Heart left ventricle (tissue), 16 donors: ENCODE data around the gene ACKR3. TPM values are rescaled to one million over a fixed set of nuclear protein-coding genes. Genes with fewer than 3 reads are reported as not detected.

Experiments
- ATAC-seq, 4 donors: fragments of 200-7000 bp; cut with Tn5 transposase; one replicate each; pipeline ENCODE4 v1.9.1; 2020 to 2022; ENCODE audit warnings: moderate library complexity in 4 of 4, mild to moderate bottlenecking in 3 of 4, moderate number of reproducible peaks in 1 of 4
- DNase-seq, 5 donors: peaks; one replicate each; pipeline ENCODE4 v3.0.0-alpha.2; 2020
- H3K27ac ChIP-seq, 12 donors: fragments of 200-600 bp; sonication (generic) in 4 of 12; one replicate each; pipeline versions ENCODE4 v1.5.0 to v1.8.0; 2016 to 2022; ENCODE audit warnings: mild to moderate bottlenecking in 2 of 12
- H3K27me3 ChIP-seq, 9 donors: fragments of 200-600 bp; sonication (generic) in 2 of 9; one replicate each; pipeline versions ENCODE4 v1.5.1 to v1.8.0; 2016 to 2022; ENCODE audit warnings: mild to moderate bottlenecking in 3 of 9
- H3K36me3 ChIP-seq, 9 donors: fragments of 200-600 bp; sonication (generic) in 2 of 9; one replicate each; pipeline versions ENCODE4 v1.5.0 to v1.8.0; 2018 to 2022; ENCODE audit warnings: mild to moderate bottlenecking in 2 of 9
- H3K4me1 ChIP-seq, 12 donors: fragments of 200-600 bp; sonication (generic) in 4 of 12; one replicate each; pipeline versions ENCODE4 v1.5.0 to v1.8.0; 2016 to 2022; ENCODE audit warnings: mild to moderate bottlenecking in 3 of 12
- H3K4me3 ChIP-seq, 12 donors: fragments of 200-600 bp; sonication (generic) in 4 of 12; one replicate each; pipeline versions ENCODE4 v1.5.0 to v1.8.0; 2017 to 2022; ENCODE audit warnings: mild to moderate bottlenecking in 9 of 12, moderate library complexity in 4 of 12
- H3K9me3 ChIP-seq, 12 donors: fragments of 200-600 bp; sonication (generic) in 4 of 12; one replicate each; pipeline versions ENCODE4 v1.5.0 to v1.8.0; 2016 to 2022; ENCODE audit warnings: mild to moderate bottlenecking in 1 of 12
- POLR2A ChIP-seq, 2 donors: fragments of 450-650 bp; IDR thresholded peaks; one replicate each; pipeline ENCODE4 v1.6.1; 2017; ENCODE audit warnings: antibody characterized with exemption in 2 of 2, mild to moderate bottlenecking in 2 of 2, moderate library complexity in 2 of 2
- WGBS, 4 donors: extraction: QIAGEN DNeasy Blood & Tissue Kit in 2 of 4; methylation state at CpG; one replicate each; pipeline versions ENCODE4 v1.1.5 to v1.1.7; 2013 to 2018; 5-methylcytosine and 5-hydroxymethylcytosine counted together
- intact Hi-C, 10 donors: fragments of 100-400 bp; cut with DNase I; formaldehyde crosslinking; loops; one replicate each; pipeline versions ENCODE4 v1.11.1 to v1.14.2; 2022
- polyA plus RNA-seq, 2 donors: library from polyadenylated mRNA; stranded (reverse); fragments of 200-250 nt; gene quantifications; one replicate each; pipeline ENCODE4 v1.2.3, GENCODE V29; 2013
- total RNA-seq, 9 donors: library from RNA; depleted of rRNA in 2 of 9; stranded (reverse); fragments of >200 nt in 2 of 9; fragmentation: NEBNext Ultra II Directional in 3 of 9; extraction: Animal tissue kit (Norgen Biotek cat#: 25700) in 3 of 9; gene quantifications; one replicate each; pipeline versions ENCODE4 v1.1.0 to v1.2.4, GENCODE V29; 2016 to 2023
- TF ChIP-seq, protein P1 (sequence below), 12 donors: fragments of 200-600 bp; sonication (generic) in 4 of 12; IDR thresholded peaks; one replicate each; pipeline versions ENCODE4 v1.5.0 to v1.8.0; 2018 to 2022; ENCODE audit warnings: antibody characterized with exemption in 12 of 12, mild to moderate bottlenecking in 5 of 12
- donor health status: ischemic (EF 13 %, LVEDD 7.1; RV severe dilation, severe dysfunction).
- donor health status: healthy with polysubstance abuse.
- donor health status: DM: no; HTN: yes; CAD: no.
- donor health status: DM: no; HTN: no; CAD: no.
- donor health status: ischemic (EF 25% LVEDD 6.9; RV normal size, moderate dysfunction).
- donor health status: ischemic (EF 25% LVEDD 5.7; RV mildly dilated, moderate dysfunction).
- donor health status: healthy.
- donor health status: DM: yes; HTN: yes; CAD: no.
- donor health status: ischemic (EF 35%, LVEDD 5.7; RV mildly dilated, moderate dysfunction).
- donor health status: nonischemic (EF 11% LVEDD 7.7; RV severe dilation, severe dysfunction).
- donor health status: DM: yes; HTN: yes; CAD: no.
- donor health status: PGD.
- donor health status: ischemic (EF 29% LVEDD 5.4; RV normal size, mild dysfunction).
- donor health status: nonischemic (EF 23%, LVEDD 6.1; RV moderate dilation, normal function).

The ACKR3 gene
- total and polyA plus RNA-seq, 11 donors, result 12.8 to 56.3 (median 29.8) TPM

DNA sequence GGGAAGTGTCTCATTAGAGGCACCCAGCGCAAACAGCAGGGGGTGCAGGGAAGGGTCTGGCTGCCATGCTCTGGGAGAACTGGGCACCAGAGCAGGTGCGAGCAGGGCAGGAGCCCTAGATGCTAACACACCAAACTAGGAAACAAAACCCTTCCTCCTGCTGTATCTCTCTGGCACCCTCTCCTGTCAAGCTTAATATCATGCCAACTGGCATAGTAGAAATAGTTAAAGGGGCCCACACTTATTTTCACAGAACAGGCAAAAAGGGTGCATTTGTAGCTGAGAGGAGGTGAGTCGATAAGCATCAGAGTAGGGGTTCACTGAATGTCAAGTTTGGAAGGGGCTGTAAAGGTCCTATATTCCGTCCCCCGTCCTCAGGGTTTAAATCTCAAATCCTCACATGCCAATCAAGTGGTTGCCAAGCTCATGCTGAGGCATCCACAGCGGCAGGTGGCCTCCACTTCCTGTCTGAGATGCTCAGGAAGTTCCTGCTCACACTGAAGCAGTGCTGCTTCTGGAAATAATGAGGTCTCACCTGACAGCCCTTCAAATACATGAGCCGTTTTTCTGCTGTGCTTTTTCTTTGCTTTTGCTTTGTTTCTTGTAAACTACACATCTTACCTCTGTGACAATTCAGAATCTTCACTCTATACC is 14.9 kb upstream of the ACKR3 start:
- no peaks in the 10 kb centered on the region for H3K27me3 ChIP-seq
- TF ChIP-seq POLR2A (IDR thresholded peaks at IDR 0.05), result no peak
- TF ChIP-seq, protein P1, sequence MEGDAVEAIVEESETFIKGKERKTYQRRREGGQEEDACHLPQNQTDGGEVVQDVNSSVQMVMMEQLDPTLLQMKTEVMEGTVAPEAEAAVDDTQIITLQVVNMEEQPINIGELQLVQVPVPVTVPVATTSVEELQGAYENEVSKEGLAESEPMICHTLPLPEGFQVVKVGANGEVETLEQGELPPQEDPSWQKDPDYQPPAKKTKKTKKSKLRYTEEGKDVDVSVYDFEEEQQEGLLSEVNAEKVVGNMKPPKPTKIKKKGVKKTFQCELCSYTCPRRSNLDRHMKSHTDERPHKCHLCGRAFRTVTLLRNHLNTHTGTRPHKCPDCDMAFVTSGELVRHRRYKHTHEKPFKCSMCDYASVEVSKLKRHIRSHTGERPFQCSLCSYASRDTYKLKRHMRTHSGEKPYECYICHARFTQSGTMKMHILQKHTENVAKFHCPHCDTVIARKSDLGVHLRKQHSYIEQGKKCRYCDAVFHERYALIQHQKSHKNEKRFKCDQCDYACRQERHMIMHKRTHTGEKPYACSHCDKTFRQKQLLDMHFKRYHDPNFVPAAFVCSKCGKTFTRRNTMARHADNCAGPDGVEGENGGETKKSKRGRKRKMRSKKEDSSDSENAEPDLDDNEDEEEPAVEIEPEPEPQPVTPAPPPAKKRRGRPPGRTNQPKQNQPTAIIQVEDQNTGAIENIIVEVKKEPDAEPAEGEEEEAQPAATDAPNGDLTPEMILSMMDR (IDR thresholded peaks at IDR 0.05), result no peak
- H3K4me3 ChIP-seq, result no peak overlapping the region
- ATAC-seq (no peak), DNase-seq (no peak)
- WGBS, 4 donors, result 82 to 86% (median 86%) methylated on average over 7 of the region's 7 CpGs
- peaks cover 0 to 6% (median 0%) of the 10 kb centered on the region in 12 donors for H3K4me1 ChIP-seq
- no peak overlapping the region for H3K27ac ChIP-seq
- intact Hi-C loops, result no loop called here
- H3K9me3 ChIP-seq, result peaks cover 0 to 9% (median 0%) of the 10 kb centered on the region in 12 donors
- no peaks in the 10 kb centered on the region for H3K36me3 ChIP-seq

DNA sequence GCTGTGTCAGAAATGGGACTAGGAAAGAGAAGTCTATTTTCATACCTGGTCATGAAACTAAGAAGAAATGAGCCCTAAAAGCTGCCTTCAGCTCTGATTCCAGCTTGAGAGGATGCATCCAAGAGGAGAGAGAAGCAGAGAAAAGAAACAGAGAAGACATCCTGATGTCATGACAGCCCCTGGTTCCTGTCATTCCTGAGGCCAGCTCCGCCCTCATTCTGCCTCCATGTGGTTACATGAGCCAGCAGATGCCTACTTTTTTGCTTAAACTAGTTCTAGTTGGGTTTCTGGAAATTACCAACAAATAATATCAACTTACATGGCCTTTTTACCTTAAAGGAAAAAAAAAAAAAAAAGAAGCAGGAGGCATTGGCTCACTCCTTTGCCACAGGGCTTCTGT is 14.1 kb upstream of the ACKR3 start:
- H3K36me3 ChIP-seq, result no peaks in the 10 kb centered on the region
- DNase-seq (no peak), ATAC-seq (no peak)
- TF ChIP-seq, protein P1 (IDR thresholded peaks at IDR 0.05), result no peak
- TF ChIP-seq POLR2A (IDR thresholded peaks at IDR 0.05), result no peak
- 93 to 96% (median 95%) methylated on average over 1 of the region's 1 CpG for WGBS, 4 donors
- intact Hi-C loops, result no loop called here
- no peak overlapping the region for H3K4me3 ChIP-seq
- H3K27ac ChIP-seq, result no peak overlapping the region
- no peaks in the 10 kb centered on the region for H3K27me3 ChIP-seq
- peaks cover 0 to 9% (median 0%) of the 10 kb centered on the region in 12 donors for H3K9me3 ChIP-seq
- peaks cover 0 to 8% (median 0%) of the 10 kb centered on the region in 12 donors for H3K4me1 ChIP-seq

DNA sequence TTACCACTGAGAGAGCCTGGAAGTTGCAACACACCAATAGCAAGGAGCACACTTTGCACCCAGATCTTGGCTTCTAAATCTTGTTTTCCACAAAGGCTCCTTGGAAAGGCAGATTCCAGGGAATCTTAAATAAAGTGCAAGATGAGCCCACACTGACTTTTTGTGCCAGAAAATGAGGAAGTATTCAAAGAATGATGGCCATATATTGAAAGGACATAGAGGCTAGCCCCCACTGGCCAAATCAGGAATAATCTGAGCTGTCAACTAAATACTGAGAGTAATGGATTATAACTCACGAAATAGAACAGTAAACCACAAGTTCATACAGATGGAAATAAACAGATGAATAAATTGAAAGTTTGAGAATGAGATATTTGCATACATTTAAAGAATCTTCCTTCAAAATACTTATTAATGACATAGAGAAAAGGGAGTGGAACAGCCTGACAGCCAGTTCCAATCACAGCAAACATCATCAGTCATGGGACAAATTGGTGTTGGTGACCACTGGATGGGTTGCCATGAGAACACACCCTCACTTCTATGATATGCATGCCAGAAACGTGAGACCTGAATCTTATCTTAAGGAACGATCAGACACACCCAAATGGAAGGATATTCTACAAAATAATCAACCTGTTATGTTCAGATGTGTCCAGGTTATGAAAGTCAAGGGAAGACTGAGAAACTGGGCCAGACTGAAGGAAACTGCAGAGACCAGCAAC is 12.2 kb upstream of the ACKR3 start:
- Histone ChIP-seq H3K36me3 (no peaks in the 10 kb centered on the region), H3K9me3 (peaks cover 0 to 9% (median 0%) of the 10 kb centered on the region in 12 donors), H3K4me1 (peaks cover 0 to 8% (median 0%) of the 10 kb centered on the region in 12 donors), H3K27me3 (no peaks in the 10 kb centered on the region), H3K4me3 (no peak overlapping the region), H3K27ac (no peak overlapping the region)
- ATAC-seq (no peak), DNase-seq (no peak)
- WGBS, 4 donors, result 61 to 74% (median 68%) methylated on average over 3 of the region's 3 CpGs
- TF ChIP-seq, protein P1 (IDR thresholded peaks at IDR 0.05), result no peak
- no peak for TF ChIP-seq POLR2A (IDR thresholded peaks at IDR 0.05)
- intact Hi-C loops, result no loop called here

DNA sequence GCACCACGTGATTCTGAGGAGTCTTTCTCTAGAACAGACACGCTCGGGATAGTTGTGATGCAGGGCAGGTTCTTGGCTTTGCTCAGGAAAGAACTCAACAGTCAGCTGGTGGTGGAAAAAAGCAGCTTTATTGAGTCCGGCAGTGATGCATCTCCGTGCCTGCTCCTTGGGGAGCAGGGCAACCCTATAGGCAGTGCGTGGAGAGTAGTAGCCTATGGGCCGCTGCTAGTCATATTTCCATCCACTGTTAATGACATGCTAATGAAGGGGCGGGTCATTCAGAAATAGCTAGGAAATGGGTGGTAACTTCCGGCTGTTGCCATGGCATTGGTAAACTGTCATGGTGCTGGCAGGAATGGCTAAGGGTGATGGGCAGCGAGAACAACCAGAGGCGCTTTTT is 11.6 kb upstream of the ACKR3 start:
- intact Hi-C loops, result no loop called here
- no peak for TF ChIP-seq POLR2A (IDR thresholded peaks at IDR 0.05)
- TF ChIP-seq, protein P1 (IDR thresholded peaks at IDR 0.05), result no peak
- Histone ChIP-seq H3K9me3 (peaks cover 0 to 9% (median 0%) of the 10 kb centered on the region in 12 donors), H3K27ac (no peak overlapping the region), H3K27me3 (no peaks in the 10 kb centered on the region), H3K36me3 (no peaks in the 10 kb centered on the region), H3K4me3 (no peak overlapping the region), H3K4me1 (peaks cover 0 to 8% (median 0%) of the 10 kb centered on the region in 12 donors)
- ATAC-seq, result no peak
- 90 to 94% (median 92%) methylated on average over 11 of the region's 11 CpGs for WGBS, 4 donors
- no peak for DNase-seq
